HG03066 (cell line): Measurements from ENCODE around the gene PTPN6.

ENCODE experiments used
- ATAC-seq: cut with Tn5 transposase; IDR thresholded peaks from one replicate; pipeline ENCODE4 v1.9.1; 2021; ENCODE audit warnings: low read depth; ENCODE audit not compliant: unreplicated experiment

The PTPN6 gene

DNA sequence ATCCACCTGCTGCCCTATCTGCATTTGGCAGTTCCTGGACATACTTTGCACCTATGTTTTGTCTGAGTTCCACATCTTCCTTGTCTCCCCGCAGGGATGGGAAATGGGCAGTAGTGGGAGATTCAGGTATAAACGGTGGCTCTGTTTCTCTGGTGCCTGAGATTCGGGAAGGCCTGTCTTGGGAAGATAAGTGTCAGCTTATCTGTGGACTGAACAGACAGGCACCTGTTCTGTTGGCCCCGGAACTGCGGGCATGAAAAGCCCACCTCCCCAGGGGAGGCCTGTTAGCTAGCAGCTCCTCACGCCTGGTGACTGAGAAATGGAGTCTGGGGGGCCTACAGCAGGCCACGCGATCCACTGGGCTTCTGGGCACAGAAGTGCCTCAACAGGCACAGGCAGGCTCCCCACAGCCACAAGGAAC lies 13.5 kb downstream of the PTPN6 start:
- no peak for ATAC-seq

DNA sequence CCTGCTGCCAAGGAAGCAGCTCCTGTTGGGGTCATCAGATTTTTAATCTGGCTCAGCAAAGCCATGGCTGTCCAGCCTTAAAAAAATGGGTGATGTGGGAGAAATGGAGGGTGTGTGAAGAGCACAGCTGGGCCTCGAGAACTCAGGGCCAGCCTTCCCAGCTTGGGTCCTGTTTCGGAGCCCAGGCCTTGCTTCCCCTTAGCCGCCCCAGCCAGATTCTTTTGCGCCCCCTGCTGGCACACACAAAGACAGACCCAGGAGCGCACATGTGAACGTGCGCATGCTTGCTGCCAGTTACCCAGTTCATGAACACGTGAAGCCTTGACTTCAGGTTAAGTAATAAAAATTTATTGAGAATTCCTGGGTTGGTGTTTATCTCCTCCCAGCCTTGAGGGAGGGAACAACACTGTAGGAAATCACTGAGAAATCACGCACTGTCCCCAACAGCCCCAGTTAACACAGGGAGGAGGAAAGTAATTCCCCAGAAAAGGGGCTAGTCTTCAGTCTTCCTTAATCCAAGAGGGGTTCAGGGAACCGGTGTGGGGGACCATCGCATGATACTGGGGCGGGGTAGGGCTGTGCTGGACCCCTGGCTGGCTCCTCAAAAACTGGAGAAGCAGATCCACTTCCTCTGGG lies 14.0 kb downstream of the PTPN6 start:
- no peak for ATAC-seq

DNA sequence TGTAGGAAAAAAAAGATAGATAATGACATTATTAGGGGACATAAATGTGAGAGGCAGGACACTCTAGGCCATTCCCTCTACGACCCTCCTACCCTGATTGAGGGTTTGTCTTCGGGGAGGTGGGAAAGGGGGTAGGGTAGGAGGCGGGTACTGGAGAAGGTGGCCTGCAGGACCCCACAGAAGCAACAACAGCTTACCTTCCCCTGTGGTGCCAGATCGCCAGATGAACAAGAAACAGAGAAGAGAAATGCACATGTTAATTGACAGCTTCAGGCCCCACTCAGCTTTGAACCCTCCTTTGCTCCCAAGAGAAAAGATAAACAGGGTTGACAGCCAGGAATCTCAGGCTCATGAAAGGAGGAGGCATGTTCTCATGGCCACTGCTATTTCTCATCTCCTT lies 14.6 kb downstream of the PTPN6 start:
- ATAC-seq = no peak

DNA sequence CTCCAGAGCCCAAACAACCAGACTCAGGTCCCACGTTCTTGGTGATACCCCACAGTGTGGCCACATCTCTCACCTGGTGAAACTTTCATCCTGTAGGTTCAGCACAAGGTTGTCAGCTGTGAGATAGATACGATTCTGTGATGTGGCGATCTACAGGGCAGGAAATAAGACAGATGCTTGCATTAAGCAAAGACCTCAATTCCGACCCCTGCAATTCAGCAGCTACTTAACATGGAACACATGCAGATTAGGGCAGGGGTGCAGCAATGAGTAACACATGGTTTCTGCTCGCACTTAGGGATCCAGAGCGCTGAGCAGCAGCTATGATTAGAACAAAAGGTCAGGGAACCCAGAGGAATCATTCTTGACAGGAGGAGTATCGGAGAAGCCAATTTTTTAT lies 15.2 kb downstream of the PTPN6 start:
- no peak for ATAC-seq

DNA sequence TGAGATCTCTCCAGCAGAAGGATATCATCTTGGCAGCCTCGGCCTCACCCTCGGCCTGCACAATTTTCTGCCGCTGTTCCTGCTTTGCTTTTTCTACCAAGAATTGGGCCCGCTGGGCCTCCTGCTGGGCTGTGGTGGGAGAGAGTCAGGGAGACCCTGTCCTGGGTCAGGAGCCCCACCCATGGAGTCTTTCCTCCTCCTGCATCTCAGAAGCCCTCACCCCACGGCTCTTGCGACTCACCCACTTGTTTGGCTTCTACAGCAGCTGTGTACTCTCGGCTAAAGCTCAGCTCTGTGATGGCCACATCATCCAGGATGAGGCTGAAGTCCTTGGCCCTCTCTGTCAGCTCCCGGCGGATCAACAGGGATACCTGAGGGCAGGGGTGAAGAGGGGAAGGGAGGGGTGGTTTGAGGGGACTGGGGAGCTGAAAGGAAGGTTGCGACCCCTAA lies 16.5 kb downstream of the PTPN6 start:
- no peak for ATAC-seq

DNA sequence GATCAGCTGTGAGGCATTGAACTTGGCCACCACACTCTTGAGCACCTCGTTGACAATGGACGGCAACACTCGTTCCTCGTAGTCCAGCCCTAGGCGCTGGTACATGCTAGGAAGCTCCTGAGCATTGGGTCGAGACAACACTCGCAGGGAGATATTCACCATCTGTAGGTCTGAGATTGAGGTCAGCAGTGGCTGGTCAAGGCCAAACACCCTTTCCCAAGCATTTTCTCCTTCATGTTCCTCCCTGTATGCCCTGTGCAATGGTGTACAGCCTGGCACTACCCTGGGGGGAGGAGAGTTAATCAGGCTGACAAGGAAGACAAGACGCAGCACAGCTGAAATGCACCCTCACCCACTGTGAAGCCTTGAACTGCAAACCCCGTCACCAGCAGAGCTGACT lies 17.3 kb downstream of the PTPN6 start:
- ATAC-seq = no peak

DNA sequence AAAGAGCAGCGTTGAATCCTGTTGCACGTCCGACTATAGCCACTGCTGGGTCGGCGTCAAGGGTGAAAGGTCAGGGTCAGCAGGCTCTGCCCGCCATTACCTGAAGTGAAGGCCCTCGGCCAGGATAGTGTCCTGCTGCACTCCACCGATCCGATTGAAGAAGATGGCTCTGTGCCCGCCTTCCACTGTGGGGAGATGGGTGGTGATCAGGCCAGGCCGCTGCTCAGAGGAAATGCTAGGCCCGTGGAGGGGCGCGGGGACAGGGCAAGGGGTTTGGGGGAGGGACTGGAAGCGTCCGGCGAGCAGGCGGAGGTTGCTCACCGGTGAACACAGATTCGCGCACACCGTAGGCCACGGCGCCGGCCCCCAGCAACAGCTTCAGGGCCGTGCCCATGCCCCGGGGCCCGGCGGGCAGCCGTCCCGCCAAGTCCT lies 19.0 kb downstream of the PTPN6 start:
- ATAC-seq = no peak

DNA sequence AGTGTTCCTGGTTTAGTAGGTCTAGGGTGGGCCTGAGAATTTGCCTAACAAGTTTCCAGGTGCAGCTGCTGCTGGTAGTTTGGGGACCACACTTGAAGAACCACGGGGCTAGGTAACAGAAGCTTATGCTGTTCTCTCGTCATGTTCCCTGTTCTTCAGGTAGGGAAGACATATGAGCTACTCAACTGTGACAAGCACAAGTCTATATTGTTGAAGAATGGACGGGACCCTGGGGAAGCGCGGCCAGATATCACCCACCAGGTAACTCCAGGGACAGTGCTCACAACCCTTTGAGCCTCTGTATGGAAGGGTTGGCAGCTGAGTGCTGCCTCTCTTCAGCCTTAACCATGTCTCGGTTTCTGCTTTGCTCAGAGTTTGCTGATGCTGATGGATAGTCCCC lies 23.0 kb downstream of the PTPN6 start:
- ATAC-seq = no peak

DNA sequence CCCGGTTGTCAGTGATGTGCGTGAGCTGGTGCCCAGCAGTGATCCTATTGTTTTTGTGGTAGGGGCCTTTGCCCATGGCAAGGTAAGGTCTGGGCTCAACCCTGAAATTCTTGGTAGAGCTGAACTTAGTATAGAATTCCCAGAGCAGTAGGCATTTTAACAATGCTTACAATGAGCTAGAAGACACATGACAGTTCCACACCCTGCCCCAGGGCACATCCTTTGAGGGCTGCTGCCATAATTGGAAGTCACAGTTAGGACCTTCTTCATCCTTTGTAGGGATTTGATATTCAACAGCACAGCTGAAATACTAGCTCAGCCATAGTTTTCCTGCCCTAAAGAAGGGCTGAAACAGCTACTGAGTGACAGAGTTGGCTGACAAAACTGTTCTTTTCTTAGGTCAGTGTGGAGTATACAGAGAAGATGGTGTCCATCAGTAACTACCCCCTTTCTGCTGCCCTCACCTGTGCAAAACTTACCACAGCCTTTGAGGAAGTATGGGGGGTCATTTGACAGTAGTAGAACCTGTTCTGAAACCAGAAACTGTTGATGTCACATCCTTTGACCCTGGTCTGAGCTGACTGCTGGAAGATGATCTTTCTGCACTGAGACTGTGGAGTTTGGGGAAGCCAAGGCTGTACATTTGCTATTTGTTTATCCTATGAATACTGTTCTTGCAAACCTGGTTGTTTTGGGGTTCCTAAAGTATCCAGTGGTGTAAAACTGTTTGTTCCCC lies 24.3 kb downstream of the PTPN6 start:
- no peak for ATAC-seq

DNA sequence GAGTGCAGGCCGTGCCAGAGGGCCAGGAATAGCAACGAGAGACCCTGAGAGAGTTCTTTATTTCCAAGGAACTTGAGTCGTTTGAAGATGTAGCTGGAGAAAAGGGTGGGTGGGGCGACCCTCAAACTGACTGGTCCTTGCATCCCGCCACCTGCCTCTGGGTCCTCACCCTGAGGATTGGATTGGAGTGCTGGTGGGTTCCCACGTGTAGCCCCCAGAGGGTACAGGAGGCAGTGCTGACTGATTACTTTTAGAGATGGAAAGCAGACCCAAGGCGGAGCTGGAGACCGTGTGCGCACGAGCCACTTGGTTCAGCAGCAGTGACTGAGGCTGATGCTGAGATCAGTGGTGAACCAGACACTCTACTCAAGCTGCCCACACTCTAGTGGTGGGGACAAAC lies 26.5 kb downstream of the PTPN6 start:
- ATAC-seq = no peak

DNA sequence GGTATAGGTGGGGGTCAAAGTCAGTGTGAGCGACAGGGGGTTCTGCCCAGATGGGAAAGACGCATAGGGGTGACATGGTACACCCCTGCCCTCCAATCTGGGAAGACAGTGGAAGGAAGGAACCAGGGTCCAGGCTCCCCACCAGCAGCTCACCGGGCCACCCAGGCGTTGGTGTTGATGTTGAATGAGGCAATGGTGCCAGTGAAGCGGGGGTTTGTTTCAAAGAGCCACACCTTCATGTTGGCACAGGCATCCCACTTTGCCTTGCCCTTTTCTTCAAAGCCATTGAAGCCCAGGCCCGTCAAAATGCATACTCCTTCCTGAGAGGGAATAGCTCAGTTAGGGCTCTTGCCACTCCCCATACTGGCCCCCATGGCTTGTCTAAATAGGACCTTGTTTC lies 27.0 kb downstream of the PTPN6 start:
- no peak for ATAC-seq

DNA sequence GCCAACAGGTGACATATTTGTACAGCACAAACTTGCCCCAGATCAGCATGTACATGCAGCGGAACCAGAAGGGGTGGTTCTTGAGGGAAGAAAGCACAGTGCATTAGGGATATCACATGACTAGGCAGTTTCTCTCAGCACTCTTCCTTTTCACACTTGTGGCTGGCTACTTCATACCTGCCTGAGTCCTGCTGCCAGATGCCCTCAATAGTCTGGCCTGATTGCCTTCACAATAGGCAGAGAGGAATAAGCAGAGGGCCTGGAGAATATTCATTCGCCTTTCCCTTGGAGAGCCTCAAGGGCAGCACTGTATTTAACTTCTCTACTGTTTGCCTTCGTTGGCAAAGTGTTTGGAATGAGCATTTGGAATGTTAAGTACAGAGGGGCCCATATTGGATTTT lies 27.5 kb downstream of the PTPN6 start:
- ATAC-seq = no peak

DNA sequence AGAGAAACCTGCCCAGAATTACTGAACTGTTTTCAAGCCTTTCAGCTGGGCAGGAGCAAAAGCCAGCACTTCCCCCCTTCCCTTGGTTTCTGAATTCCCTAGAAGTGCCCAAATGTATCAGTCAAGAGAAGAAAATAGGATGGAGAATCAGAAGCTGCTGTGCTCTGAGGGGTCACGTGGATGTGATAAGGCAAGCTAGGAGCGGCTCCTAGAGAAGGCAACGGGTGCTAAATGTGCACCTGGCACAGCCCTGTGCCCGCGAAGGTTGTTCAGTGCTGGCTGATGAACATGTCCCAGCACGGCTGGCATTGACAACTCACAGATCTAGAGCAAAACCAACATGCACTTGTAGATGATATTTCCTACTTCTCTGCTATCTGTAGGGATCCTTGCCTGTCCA lies 27.9 kb downstream of the PTPN6 start:
- no peak for ATAC-seq

DNA sequence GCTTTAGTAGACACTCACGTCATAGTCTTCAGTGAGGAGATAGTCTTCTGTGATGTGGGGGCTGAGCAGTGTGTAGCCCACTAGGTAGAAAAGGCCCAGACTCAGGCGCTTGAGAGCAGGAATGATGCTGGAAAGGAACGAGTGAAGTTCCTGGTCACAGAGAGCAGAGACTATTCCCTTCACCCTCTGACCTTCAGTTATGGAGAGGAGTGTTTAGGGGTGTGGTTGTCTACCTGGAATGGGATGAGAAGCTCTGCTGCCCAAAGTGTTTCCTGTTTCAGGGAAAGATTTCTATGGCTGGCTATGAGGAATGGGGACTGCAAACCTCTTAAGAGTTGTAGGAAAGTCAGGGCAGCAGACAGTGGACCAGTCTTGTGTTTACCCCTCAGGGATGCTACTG lies 28.3 kb downstream of the PTPN6 start:
- ATAC-seq = no peak

DNA sequence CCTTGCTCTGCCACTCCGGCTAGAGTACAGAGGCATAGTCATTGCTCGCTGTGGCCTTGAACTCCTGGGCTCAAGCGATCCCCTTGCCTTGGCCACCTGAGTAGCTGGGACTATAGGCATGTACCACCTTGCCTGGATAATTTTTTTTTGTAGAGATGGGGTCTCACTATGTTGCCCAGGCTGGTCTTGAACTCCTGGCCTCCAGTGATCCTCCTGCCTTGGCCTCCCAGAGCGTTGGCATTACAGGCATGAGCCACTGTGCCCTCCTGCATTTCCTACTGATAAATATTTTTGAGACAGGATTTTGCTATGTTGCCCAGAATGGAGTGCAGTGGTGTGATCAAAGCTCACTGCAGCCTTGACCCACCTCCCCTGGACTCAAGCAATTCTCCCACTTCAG lies 28.9 kb downstream of the PTPN6 start:
- ATAC-seq = no peak

DNA sequence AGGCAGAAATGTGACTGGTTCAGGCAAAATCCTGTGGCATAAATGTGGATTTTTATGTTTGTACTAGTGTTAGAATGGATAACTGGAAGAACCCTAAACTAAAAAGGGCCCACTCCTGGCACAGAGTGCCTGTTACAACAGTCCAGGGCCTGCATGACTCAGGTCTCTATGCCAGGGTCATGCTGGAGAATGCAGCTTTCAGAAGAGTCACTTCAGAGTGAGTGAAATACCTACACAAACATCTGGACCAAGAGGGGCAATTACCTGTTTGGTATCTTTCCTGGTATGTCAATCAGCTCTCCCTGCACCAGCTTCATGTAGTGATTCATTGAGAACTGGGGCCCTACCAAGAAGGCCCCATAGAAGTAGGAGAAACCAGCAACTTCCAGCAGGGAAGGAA lies 29.6 kb downstream of the PTPN6 start:
- ATAC-seq = no peak

DNA sequence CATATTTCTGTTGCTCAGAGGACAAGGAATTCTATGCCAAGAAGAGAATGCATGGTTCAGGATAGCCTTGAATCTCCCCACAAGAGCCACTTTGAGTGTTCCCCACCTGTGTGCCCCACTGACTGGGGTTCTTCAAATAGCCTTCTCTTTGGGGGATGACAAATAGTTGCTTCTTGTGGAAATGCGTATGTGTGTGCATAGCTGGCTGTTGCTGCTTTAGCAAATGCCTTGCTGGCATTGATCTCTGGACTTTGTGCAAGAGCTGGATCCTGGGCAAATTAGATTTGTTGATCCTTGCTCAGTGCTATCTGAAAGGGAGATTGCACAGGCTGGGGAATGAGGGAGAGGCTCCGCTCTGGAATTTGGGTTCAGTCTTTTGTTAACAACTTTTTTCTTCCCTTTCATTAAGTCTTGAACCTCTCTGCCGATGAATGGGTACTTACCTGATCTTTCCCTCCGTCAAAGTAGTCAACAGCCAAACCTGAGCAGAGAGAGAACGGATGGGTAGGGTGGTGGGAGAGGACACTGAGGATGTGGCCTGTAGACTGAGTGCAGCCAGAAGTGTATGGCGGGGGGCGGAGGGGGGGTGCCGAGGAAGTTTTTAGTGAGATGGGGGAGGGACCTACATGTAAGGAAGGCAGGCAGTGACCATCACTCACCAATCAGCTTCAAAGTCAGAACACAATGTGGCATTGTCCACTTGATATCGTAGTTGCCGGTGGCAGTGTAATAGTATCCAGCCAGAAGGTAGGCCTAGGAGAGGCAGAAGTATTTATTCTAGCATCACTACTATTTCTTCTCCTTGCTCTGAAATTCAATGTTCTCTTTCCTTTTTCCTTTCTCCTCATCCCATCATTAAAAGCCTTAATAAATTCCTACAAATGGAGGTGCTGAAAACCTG lies 30.2 kb downstream of the PTPN6 start:
- no peak for ATAC-seq

DNA sequence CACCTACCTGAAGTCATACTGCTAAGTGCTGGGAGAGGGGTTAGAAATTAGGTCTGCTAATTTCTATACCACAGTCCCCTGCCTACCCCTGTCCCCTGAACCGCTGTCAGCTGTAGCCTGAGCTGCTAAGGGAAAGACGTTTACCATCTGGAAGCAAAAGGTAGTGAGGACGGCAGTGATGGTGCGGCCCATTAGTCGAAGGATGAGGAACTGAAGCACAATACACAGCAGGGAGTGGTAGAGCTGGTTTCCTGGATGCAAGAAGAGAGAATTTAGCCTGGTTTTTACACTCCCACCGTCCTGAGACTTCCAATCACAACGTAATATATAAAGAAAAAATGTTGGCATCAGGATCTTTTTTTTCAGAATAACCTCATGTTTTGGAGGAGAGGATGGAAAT lies 31.4 kb downstream of the PTPN6 start:
- no peak for ATAC-seq

DNA sequence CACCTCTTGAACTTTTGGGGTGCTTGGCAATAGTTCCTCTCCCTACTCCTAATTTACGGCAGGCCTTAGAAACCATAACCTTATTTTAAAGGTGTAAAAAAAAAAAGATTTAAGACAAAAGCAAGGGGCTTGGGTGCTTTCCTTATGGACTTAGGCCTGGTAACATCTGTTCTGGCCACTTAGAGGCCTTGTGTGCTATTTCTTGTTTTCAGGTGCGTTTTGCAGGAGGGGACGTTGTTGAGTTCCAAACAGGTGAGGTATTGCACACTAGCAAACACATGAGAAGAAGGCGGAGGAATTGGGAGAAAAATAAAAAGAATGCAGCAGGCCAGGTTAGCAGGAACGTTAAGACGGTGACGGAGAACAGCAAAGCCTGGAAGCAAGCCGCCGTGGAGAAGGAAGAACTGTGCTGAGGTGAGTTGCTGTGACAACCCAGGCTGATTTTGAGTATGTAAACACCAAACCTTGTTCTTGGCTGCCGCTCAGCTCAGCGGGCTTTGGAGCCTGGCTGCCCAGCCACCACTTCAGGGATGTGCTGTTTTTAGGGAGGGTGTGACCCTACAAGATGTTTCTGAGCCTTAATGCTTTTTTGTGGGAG lies 36.9 kb downstream of the PTPN6 start:
- no peak for ATAC-seq

DNA sequence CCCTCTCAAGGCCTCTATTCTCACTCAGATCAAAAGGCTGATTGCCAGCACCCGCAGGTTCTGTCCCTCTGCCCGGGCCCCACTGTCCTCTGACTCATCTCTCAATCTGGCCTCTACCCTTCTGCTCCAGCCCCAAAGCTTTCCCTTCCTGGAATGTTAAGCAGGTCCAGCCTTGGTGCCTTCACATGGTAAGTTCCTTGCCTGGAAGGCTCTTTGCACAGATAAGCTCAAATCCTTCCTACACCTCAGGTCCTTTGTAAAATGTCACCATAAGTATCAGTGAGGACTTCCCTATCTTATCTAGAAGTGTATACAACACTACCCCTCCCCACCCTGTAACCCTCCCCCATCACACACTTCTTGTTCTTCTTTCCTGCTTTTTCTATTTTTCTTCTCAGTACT lies 44.9 kb downstream of the PTPN6 start:
- no peak for ATAC-seq
